ENCODE results near the gene ONECUT3.
"Not testable (repeated sequence)": the region's sequence is repeated elsewhere in the genome, so short reads cannot be mapped to it uniquely, and the experiment has no call there.

DNA sequence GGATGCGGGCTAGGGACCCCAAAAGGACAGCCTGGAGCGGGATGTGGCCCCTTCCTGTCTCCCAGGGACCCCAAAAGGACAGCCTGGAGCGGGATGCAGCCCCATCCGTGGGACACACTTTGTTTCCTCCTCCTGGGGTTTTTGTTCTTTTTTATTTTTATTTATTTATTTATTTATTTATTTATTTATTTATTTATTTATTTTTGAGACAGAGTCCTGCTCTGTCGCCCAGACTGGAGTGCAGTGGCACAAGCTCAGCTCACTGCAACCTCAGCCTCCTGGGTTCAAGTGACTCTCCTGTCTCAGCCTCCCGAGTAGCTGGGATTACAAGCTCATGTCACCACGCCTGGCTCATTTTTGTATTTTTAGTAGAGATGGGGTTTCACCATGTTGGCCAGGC lies 44.0 kb downstream of the ONECUT3 start:
- not testable (repeated sequence) for TF ChIP-seq POLR2AphosphoS5 (IDR thresholded peaks at IDR 0.05; ENCODE audit: low read depth); CTCF (IDR thresholded peaks at IDR 0.05; ENCODE audit: insufficient read depth, low read length); REST (IDR thresholded peaks at IDR 0.05; ENCODE audit: insufficient replicate concordance, low read depth)
